ENCODE results near the gene SPATA45.
"Not testable (repeated sequence)": the region's sequence is repeated elsewhere in the genome, so short reads cannot be mapped to it uniquely, and the experiment has no call there.

The SPATA45 gene

DNA sequence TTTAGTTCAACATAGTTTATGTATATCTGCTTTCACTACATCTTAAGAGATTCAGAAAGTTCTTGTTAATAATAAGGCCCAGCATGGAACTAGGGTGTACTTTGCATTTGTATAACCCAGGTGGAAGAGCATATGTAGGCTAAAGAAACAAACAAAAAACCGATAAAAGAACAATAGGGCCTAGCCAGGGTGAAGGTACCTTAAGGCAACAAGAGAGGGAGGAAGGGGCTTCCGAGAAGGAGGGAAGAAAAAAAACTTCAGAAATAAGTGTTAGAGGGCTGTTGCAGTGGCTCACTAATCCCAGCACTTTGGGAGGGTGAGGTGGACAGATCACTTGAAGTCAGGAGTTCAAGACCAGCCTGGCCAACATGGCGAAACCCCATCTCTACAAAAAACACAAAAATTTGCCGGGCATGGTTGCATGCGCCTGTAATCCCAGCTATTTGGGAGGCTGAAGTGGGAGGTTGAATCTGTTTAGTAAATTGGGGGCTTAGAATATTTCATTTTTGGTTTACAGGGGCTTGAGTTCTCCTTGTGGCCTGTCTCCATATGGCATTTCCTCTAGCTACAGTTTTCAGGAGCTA, 4.7 kb upstream of the SPATA45 start:
- no peak overlapping the region for H3K4me2 ChIP-seq (ENCODE audit: low read length)
- TF ChIP-seq, protein P1, sequence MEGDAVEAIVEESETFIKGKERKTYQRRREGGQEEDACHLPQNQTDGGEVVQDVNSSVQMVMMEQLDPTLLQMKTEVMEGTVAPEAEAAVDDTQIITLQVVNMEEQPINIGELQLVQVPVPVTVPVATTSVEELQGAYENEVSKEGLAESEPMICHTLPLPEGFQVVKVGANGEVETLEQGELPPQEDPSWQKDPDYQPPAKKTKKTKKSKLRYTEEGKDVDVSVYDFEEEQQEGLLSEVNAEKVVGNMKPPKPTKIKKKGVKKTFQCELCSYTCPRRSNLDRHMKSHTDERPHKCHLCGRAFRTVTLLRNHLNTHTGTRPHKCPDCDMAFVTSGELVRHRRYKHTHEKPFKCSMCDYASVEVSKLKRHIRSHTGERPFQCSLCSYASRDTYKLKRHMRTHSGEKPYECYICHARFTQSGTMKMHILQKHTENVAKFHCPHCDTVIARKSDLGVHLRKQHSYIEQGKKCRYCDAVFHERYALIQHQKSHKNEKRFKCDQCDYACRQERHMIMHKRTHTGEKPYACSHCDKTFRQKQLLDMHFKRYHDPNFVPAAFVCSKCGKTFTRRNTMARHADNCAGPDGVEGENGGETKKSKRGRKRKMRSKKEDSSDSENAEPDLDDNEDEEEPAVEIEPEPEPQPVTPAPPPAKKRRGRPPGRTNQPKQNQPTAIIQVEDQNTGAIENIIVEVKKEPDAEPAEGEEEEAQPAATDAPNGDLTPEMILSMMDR (IDR thresholded peaks at IDR 0.05; ENCODE audit: low read length): no peak
- no peak for TF ChIP-seq EZH2 (IDR thresholded peaks at IDR 0.05; ENCODE audit: borderline replicate concordance, low read length)
- H3K9ac ChIP-seq (ENCODE audit: low read length): no peak overlapping the region
- H3K79me2 ChIP-seq (ENCODE audit: insufficient read depth, low read length): no peaks in the 10 kb centered on the region
- peaks cover 13% of the 10 kb centered on the region for H3K4me1 ChIP-seq (ENCODE audit: insufficient read depth, low read length, severe bottlenecking)
- no peak overlapping the region for H3K4me3 ChIP-seq (ENCODE audit: low read depth, low read length, poor library complexity, severe bottlenecking)
- no peak overlapping the region for H2AFZ ChIP-seq (ENCODE audit: low read length)
- H3K9me2 ChIP-seq (ENCODE audit: low read depth, low read length): no peaks in the 10 kb centered on the region
- H3K27me3 ChIP-seq (ENCODE audit: insufficient read depth, low read length): no peaks in the 10 kb centered on the region
- no peaks in the 10 kb centered on the region for H3K9me3 ChIP-seq (ENCODE audit: low read length)
- no peak overlapping the region for H3K27ac ChIP-seq (ENCODE audit: low read depth, low read length, poor library complexity, severe bottlenecking)
- peaks cover 16% of the 10 kb centered on the region; the same call in 1 of the 2 replicates for H3K36me3 ChIP-seq (ENCODE audit: insufficient read depth, low read length)
- no peaks in the 10 kb centered on the region for H3F3A ChIP-seq (ENCODE audit: insufficient read depth, low read length)
- no peaks in the 10 kb centered on the region for H4K20me1 ChIP-seq (ENCODE audit: insufficient read depth, low read length)

DNA sequence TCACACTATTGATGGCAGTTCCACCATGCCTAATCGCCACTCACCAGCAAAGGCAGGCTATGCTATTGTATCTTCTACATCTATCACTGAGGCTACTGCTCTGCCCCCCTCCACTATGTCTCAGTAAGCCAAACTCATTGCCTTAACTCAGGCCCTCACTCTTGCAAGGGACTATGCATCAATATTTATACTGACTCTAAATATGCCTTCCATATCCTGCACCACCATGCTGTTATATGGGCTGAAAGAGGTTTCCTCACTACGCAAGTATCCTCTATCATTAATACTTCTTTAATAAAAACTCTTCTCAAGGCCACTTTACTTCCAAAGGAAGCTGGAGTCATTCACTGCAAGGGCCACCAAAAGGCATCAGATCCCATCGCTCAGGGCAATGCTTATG, 2.9 kb downstream of the SPATA45 start:
- not testable (repeated sequence) for H3F3A ChIP-seq (ENCODE audit: insufficient read depth, low read length); H3K4me1 ChIP-seq (ENCODE audit: insufficient read depth, low read length, severe bottlenecking); H3K27ac ChIP-seq (ENCODE audit: low read depth, low read length, poor library complexity, severe bottlenecking); H3K79me2 ChIP-seq (ENCODE audit: insufficient read depth, low read length); H3K9me3 ChIP-seq (ENCODE audit: low read length); H4K20me1 ChIP-seq (ENCODE audit: insufficient read depth, low read length); H3K9ac ChIP-seq (ENCODE audit: low read length); H2AFZ ChIP-seq (ENCODE audit: low read length); H3K36me3 ChIP-seq (ENCODE audit: insufficient read depth, low read length); H3K27me3 ChIP-seq (ENCODE audit: insufficient read depth, low read length); H3K9me2 ChIP-seq (ENCODE audit: low read depth, low read length); H3K4me2 ChIP-seq (ENCODE audit: low read length); H3K4me3 ChIP-seq (ENCODE audit: low read depth, low read length, poor library complexity, severe bottlenecking)

DNA sequence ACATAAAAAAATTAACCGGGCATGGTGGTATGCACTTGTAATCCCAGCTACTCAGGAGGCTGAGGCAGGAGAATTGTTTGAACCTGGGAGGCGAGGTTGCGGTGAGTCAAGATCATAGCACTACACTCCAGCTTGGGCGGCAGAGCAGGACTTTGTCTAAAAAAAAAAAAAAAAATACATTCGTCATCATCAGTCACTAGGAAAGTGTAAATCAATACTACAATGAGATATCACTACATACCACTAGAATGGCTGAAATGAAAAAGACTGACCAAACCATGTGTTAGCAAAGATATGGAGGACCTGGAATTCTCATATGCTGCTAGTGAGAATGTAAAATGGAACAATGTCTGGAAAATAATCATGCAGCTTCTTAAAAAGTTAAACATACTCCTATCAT, 9.3 kb downstream of the SPATA45 start:
- TF ChIP-seq, protein P1 (IDR thresholded peaks at IDR 0.05; ENCODE audit: low read length): no peak
- no peak for TF ChIP-seq EZH2 (IDR thresholded peaks at IDR 0.05; ENCODE audit: borderline replicate concordance, low read length)
- Histone ChIP-seq H4K20me1 (ENCODE audit: insufficient read depth, low read length) (no peaks in the 10 kb centered on the region), H3K36me3 (ENCODE audit: insufficient read depth, low read length) (no peaks in the 10 kb centered on the region), H3K4me2 (ENCODE audit: low read length) (no peak overlapping the region), H3K27me3 (ENCODE audit: insufficient read depth, low read length) (no peaks in the 10 kb centered on the region), H3K9me3 (ENCODE audit: low read length) (no peaks in the 10 kb centered on the region), H3K4me1 (ENCODE audit: insufficient read depth, low read length, severe bottlenecking) (peaks cover 9% of the 10 kb centered on the region), H3K79me2 (ENCODE audit: insufficient read depth, low read length) (no peaks in the 10 kb centered on the region), H3K27ac (ENCODE audit: low read depth, low read length, poor library complexity, severe bottlenecking) (no peak overlapping the region), H3K9me2 (ENCODE audit: low read depth, low read length) (no peaks in the 10 kb centered on the region), H3K9ac (ENCODE audit: low read length) (no peak overlapping the region), H3F3A (ENCODE audit: insufficient read depth, low read length) (no peaks in the 10 kb centered on the region), H2AFZ (ENCODE audit: low read length) (no peak overlapping the region), H3K4me3 (ENCODE audit: low read depth, low read length, poor library complexity, severe bottlenecking) (no peak overlapping the region)

DNA sequence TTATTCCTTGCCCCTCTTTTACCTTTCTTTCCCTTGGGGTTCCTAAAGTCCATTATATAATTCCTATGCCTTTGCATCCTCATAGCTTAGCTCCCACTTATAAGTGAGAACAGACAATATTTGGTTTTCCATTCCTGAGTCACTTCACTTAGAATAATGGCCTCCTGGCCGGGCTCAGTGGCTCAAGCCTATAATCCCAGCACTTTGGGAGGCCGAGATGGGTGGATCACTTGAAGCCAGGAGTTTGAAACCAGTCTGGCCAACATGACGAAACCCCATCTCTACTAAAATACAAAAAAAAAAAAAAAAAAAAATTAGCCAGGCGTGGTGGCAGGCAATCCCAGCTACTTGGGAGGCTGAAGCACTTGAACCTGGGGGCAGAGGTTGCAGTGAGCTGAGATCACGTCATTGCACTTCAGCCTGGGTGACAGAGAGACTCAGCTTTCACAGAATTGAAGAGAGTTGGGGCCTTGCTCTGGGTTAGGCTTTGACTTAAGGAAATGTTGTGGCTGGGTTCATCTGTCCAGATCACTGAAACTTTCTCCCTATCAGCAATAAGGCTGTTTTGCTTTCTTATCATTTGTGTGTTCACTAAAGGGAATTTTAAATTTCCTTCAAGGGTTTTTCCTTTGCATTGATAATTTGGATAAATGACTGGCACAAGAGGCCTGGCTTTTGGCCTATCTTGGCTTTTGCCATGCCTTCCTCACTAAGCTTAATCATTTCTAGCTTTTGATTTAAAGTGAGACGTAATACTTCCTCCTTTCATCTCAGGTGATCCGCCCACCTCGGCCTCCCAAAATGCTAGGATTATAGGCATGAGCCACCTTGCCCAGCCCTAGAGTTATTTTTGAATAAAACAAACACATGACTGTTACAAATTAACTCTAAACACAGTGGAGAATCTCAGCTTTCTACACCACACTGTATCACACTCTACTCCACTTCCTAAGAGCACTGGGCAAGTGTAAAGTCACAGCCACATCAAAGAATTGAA, 13.9 kb downstream of the SPATA45 start:
- Histone ChIP-seq H3K27ac (ENCODE audit: low read depth, low read length, poor library complexity, severe bottlenecking) (peak overlapping the region; percentile 40), H3K4me1 (ENCODE audit: insufficient read depth, low read length, severe bottlenecking) (peaks cover 20% of the 10 kb centered on the region)
- H3K9me2 ChIP-seq (ENCODE audit: low read depth, low read length); H4K20me1 ChIP-seq (ENCODE audit: insufficient read depth, low read length); H2AFZ ChIP-seq (ENCODE audit: low read length); H3K4me3 ChIP-seq (ENCODE audit: low read depth, low read length, poor library complexity, severe bottlenecking); H3K36me3 ChIP-seq (ENCODE audit: insufficient read depth, low read length); H3K79me2 ChIP-seq (ENCODE audit: insufficient read depth, low read length); H3K9me3 ChIP-seq (ENCODE audit: low read length); H3K27me3 ChIP-seq (ENCODE audit: insufficient read depth, low read length); H3K9ac ChIP-seq (ENCODE audit: low read length); H3K4me2 ChIP-seq (ENCODE audit: low read length); H3F3A ChIP-seq (ENCODE audit: insufficient read depth, low read length): not testable (repeated sequence)
